Astrocyte (in vitro differentiated cells and primary cell): ENCODE measurements around the gene GABBR2. TPM values are rescaled to one million over a fixed set of nuclear protein-coding genes. Genes with fewer than 3 reads are reported as not detected.

Experiments used
- DNase-seq: peaks from one replicate; pipeline ENCODE4 v3.0.0-alpha.2; 2010; ENCODE audit warnings: low read depth
- FAIRE-seq: peaks from 2 replicates; lab custom pipeline; 2011; peaks lifted over from hg19 to GRCh38; lab: Jason Lieb, UNC
- H2AFZ ChIP-seq: 2 replicates; pipeline ENCODE4 v1.6.0; 2012; ENCODE audit warnings: low read depth, low read length, inconsistent platforms
- H3K27ac ChIP-seq: 2 replicates; pipeline ENCODE4 v1.5.1; 2011; ENCODE audit warnings: low read depth, low read length, inconsistent platforms
- H3K27me3 ChIP-seq: 2 replicates; pipeline ENCODE4 v1.6.0; 2011; ENCODE audit warnings: low read length, inconsistent platforms; ENCODE audit not compliant: insufficient read depth
- H3K36me3 ChIP-seq: 2 replicates; pipeline ENCODE4 v1.5.1; 2011; ENCODE audit warnings: low read length, inconsistent platforms; ENCODE audit not compliant: insufficient read depth
- H3K4me1 ChIP-seq: 2 replicates; pipeline ENCODE4 v1.5.1; 2011; ENCODE audit warnings: low read length, inconsistent platforms; ENCODE audit not compliant: insufficient read depth
- H3K4me2 ChIP-seq: 2 replicates; pipeline ENCODE4 v1.6.0; 2012; ENCODE audit warnings: low read length, inconsistent platforms
- H3K4me3 ChIP-seq: 2 replicates; pipeline ENCODE4 v1.5.1; 2011; ENCODE audit warnings: low read depth, mild to moderate bottlenecking, low read length, inconsistent platforms; ENCODE audit not compliant: insufficient read depth
- H3K79me2 ChIP-seq: 2 replicates; pipeline ENCODE4 v1.6.0; 2012; ENCODE audit warnings: mild to moderate bottlenecking, low read length, inconsistent platforms; ENCODE audit not compliant: insufficient read depth
- H3K9ac ChIP-seq: 2 replicates; pipeline ENCODE4 v1.6.0; 2012; ENCODE audit warnings: mild to moderate bottlenecking, low read length, inconsistent platforms
- H3K9me3 ChIP-seq: 2 replicates; pipeline ENCODE4 v1.5.1; 2012; ENCODE audit warnings: low read depth, mild to moderate bottlenecking, low read length, inconsistent platforms; ENCODE audit not compliant: insufficient read depth
- H4K20me1 ChIP-seq: 2 replicates; pipeline ENCODE4 v1.6.0; 2012; ENCODE audit warnings: low read length, inconsistent platforms; ENCODE audit not compliant: insufficient read depth
- H3K27ac Mint-ChIP-seq: one replicate; pipeline ENCODE4 v1.8.0; 2021; ENCODE audit warnings: mild to moderate bottlenecking, mixed read lengths; ENCODE audit not compliant: unreplicated experiment
- H3K27me3 Mint-ChIP-seq: one replicate; pipeline ENCODE4 v1.8.0; 2021; ENCODE audit warnings: low read depth, mixed read lengths; ENCODE audit not compliant: unreplicated experiment
- H3K36me3 Mint-ChIP-seq: one replicate; pipeline ENCODE4 v1.8.0; 2021; ENCODE audit warnings: low read depth, mixed read lengths; ENCODE audit not compliant: unreplicated experiment
- H3K4me1 Mint-ChIP-seq: one replicate; pipeline ENCODE4 v1.8.0; 2021; ENCODE audit warnings: low read depth, mixed read lengths; ENCODE audit not compliant: unreplicated experiment
- H3K4me3 Mint-ChIP-seq: one replicate; pipeline ENCODE4 v1.8.0; 2021; ENCODE audit warnings: mild to moderate bottlenecking, moderate library complexity, mixed read lengths; ENCODE audit not compliant: unreplicated experiment
- H3K9me3 Mint-ChIP-seq: one replicate; pipeline ENCODE4 v1.8.0; 2021; ENCODE audit warnings: mild to moderate bottlenecking, mixed read lengths; ENCODE audit not compliant: unreplicated experiment
- EZH2 ChIP-seq: IDR thresholded peaks from 2 replicates; pipeline ENCODE4 v1.6.1; 2012; ENCODE audit warnings: mild to moderate bottlenecking, low read length, inconsistent platforms; ENCODE audit not compliant: insufficient read depth
- total RNA-seq: library from RNA; stranded (reverse); gene quantifications from 2 replicates; pipeline ENCODE4 v1.2.1, GENCODE V29; 2021
- TF ChIP-seq, protein P1 (sequence below): IDR thresholded peaks from 2 replicates; pipeline ENCODE4 v1.5.1; 2011; ENCODE audit warnings: low read depth, mild to moderate bottlenecking, inconsistent platforms, low read length, moderate library complexity; ENCODE audit not compliant: insufficient read depth

Gene GABBR2
- total RNA-seq, 1 donor from 2014 or later: 2.0 TPM

DNA sequence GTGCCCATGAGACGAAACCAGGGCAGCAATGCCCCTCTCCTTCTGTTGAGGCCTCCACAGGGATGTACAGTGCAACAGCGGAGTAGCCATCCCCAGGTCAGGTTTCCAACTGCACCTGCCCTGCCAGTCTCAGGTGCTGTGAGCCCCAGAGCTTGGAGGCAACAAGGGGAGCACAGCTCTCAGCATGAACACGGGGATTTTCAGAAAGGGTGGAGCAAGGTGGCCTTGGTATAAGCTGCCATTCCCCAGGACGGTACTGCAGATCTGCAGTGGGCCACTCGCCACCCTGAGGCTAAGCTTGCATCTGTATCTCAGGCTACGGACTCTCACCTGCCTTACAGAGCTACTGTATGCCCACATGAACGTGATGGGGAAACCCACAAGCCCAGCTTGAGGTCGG, 103.6 kb downstream of the GABBR2 start:
- Mint-ChIP-seq H3K36me3 (no peaks in the 10 kb centered on the region), H3K27ac (no peak overlapping the region), H3K4me3 (no peak overlapping the region), H3K27me3 (peaks cover 25% of the 10 kb centered on the region), H3K9me3 (no peaks in the 10 kb centered on the region), H3K4me1 (peaks cover 7% of the 10 kb centered on the region)
- Histone ChIP-seq H3K4me3 (no peak overlapping the region), H3K27ac (no peak overlapping the region), H3K79me2 (no peaks in the 10 kb centered on the region), H3K27me3 (no peaks in the 10 kb centered on the region), H3K36me3 (no peaks in the 10 kb centered on the region), H3K4me1 (no peaks in the 10 kb centered on the region), H3K9ac (no peak overlapping the region), H4K20me1 (no peaks in the 10 kb centered on the region), H2AFZ (no peak overlapping the region), H3K4me2 (no peak overlapping the region), H3K9me3 (no peaks in the 10 kb centered on the region)
- DNase-seq: no peak
- TF ChIP-seq EZH2: no peak
- TF ChIP-seq, protein P1, sequence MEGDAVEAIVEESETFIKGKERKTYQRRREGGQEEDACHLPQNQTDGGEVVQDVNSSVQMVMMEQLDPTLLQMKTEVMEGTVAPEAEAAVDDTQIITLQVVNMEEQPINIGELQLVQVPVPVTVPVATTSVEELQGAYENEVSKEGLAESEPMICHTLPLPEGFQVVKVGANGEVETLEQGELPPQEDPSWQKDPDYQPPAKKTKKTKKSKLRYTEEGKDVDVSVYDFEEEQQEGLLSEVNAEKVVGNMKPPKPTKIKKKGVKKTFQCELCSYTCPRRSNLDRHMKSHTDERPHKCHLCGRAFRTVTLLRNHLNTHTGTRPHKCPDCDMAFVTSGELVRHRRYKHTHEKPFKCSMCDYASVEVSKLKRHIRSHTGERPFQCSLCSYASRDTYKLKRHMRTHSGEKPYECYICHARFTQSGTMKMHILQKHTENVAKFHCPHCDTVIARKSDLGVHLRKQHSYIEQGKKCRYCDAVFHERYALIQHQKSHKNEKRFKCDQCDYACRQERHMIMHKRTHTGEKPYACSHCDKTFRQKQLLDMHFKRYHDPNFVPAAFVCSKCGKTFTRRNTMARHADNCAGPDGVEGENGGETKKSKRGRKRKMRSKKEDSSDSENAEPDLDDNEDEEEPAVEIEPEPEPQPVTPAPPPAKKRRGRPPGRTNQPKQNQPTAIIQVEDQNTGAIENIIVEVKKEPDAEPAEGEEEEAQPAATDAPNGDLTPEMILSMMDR: no peak
- FAIRE-seq: no peak

DNA sequence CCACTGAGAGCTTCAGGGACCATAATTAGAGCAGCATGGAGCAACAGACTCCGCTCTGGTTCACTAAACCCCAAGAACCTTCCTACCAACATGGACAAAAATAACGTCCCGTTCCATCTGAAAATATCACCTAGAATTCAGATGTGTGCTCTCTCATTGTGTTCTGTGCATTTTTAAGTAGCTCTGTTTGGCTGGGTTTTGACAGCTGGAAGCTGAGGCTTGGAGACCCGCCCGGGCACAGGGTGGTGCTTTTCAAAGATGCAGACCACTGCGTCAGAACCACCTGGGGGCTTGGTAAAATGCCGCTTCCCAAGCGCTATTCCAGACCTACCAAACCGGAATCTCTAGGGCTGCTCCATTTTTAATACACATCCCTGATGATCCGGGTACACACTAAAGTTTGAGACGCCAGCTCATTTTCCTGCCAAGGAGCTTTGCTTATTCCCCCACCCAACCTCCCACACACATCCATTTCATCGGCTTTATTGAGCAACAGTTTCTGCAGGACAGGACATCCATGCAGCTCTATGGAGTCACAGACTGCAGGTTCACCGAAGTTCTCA, 104.8 kb downstream of the GABBR2 start:
- peak; percentile 61 for DNase-seq
- Histone ChIP-seq H3K4me1 (no peaks in the 10 kb centered on the region), H2AFZ (peak overlapping the region; percentile 11), H3K79me2 (no peaks in the 10 kb centered on the region), H4K20me1 (no peaks in the 10 kb centered on the region), H3K9me3 (no peaks in the 10 kb centered on the region), H3K4me2 (no peak overlapping the region), H3K9ac (no peak overlapping the region), H3K27me3 (no peaks in the 10 kb centered on the region), H3K4me3 (no peak overlapping the region), H3K36me3 (no peaks in the 10 kb centered on the region), H3K27ac (no peak overlapping the region)
- Mint-ChIP-seq H3K4me3 (no peak overlapping the region), H3K27ac (no peak overlapping the region), H3K27me3 (peaks cover 33% of the 10 kb centered on the region), H3K36me3 (no peaks in the 10 kb centered on the region), H3K4me1 (peaks cover 7% of the 10 kb centered on the region), H3K9me3 (no peaks in the 10 kb centered on the region)
- FAIRE-seq: no peak
- no peak for TF ChIP-seq EZH2
- TF ChIP-seq, protein P1: no peak

DNA sequence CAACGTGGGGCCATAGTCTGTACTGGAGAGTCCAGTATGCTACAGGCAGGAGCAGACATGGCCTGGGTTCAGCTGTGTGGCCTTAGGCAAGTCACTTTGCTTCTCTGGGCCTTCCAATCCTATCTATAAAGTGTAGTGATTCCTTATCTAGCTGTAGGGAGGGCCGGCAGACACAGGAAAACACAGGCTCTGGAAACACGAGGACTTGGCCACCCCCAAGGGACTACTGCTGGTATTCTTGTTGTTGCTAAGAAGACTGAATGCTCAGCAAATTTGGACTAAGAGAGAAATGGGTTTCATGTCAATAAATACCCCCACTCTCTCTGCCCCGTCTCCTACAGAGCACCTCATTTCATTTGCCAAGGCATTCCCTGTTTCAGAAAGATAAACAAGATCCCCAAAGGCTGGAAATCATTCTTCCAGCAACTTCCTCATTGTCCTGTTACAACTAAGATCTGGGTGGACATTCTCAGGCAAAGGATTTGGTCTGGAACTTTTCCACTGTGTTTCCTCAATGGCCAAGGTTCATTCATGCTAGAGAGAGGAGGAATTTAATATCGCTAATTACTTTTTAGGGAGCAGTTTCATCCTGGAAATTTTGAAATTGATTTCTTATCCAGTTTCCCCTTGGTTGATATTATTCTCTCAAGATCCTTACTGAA, 105.8 kb downstream of the GABBR2 start:
- Histone ChIP-seq H3K4me2 (no peak overlapping the region), H3K4me1 (no peaks in the 10 kb centered on the region), H3K36me3 (no peaks in the 10 kb centered on the region), H3K27ac (no peak overlapping the region), H3K79me2 (no peaks in the 10 kb centered on the region), H4K20me1 (no peaks in the 10 kb centered on the region), H3K9ac (no peak overlapping the region), H3K4me3 (no peak overlapping the region), H3K9me3 (no peaks in the 10 kb centered on the region), H2AFZ (no peak overlapping the region), H3K27me3 (no peaks in the 10 kb centered on the region)
- Mint-ChIP-seq H3K27me3 (peaks cover 39% of the 10 kb centered on the region), H3K36me3 (no peaks in the 10 kb centered on the region), H3K9me3 (no peaks in the 10 kb centered on the region), H3K27ac (no peak overlapping the region), H3K4me3 (no peak overlapping the region), H3K4me1 (peaks cover 6% of the 10 kb centered on the region)
- TF ChIP-seq, protein P1: no peak
- TF ChIP-seq EZH2: no peak
- FAIRE-seq: no peak
- no peak for DNase-seq
